Amniotic stem cell (primary cell): ENCODE results near the gene AGPAT4.

Experiments
- DNase-seq: peaks from one replicate; lab custom pipeline; 2025; lab: John Stamatoyannopoulos, UW

Gene AGPAT4

GRCh38 chr6:161110028-161110779, 163.7 kb downstream of the AGPAT4 start:
- no peak for DNase-seq

- no peak for DNase-seq
Observed at GRCh38 chr6:161109366-161109765, 164.5 kb downstream of the AGPAT4 start.

- no peak for DNase-seq
Observed at GRCh38 chr6:161108916-161109315, 164.9 kb downstream of the AGPAT4 start.

GRCh38 chr6:161107779-161108730, 165.8 kb downstream of the AGPAT4 start:
- DNase-seq: no peak

GRCh38 chr6:161105408-161105807, 168.5 kb downstream of the AGPAT4 start:
- DNase-seq: no peak

- DNase-seq: no peak
Observed at GRCh38 chr6:161104966-161105365, 168.9 kb downstream of the AGPAT4 start.

- DNase-seq: no peak
Observed at GRCh38 chr6:161103475-161103874, 170.4 kb downstream of the AGPAT4 start.

GRCh38 chr6:161101517-161101916, 172.3 kb downstream of the AGPAT4 start:
- DNase-seq: no peak

- DNase-seq: no peak
Observed at GRCh38 chr6:161100072-161100471, 173.8 kb downstream of the AGPAT4 start.

- DNase-seq: no peak
Observed at GRCh38 chr6:161095916-161096315, 177.9 kb downstream of the AGPAT4 start.

GRCh38 chr6:161094955-161095354, 178.9 kb downstream of the AGPAT4 start:
- no peak for DNase-seq

- DNase-seq: no peak
Observed at GRCh38 chr6:161091972-161092701, 181.7 kb downstream of the AGPAT4 start.

- no peak for DNase-seq
Observed at GRCh38 chr6:161091151-161091550, 182.7 kb downstream of the AGPAT4 start.

GRCh38 chr6:161088676-161089328, 185.1 kb downstream of the AGPAT4 start:
- DNase-seq: no peak

- no peak for DNase-seq
Observed at GRCh38 chr6:161085246-161085645, 188.6 kb downstream of the AGPAT4 start.

- DNase-seq: no peak
Observed at GRCh38 chr6:161082215-161082614, 191.6 kb downstream of the AGPAT4 start.

- DNase-seq: no peak
Observed at GRCh38 chr6:161080263-161080970, 193.4 kb downstream of the AGPAT4 start.
